Measurements from ENCODE around the gene KANSL1L.

DNA sequence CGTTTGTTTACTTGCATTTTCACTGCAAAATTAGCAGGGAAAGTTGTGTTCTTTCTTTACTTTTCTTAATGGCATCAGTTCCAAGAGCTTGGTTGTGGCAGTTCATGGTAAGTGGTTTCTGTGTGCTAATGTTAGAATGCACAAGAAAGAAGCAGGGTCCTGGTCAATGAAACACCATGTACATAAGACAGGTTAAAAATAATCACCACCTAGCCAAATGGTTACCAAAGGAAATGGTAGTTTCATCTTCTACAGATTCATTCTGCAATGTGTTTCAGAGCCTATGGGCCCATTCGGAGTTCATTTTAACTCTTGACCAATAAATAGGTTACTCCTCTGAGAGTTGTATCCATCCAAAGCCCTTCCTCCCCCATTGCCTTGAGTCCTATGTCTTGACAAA is 186.9 kb downstream of the KANSL1L start:
- TF ChIP-seq EP300 (IDR thresholded peaks at IDR 0.05; ENCODE audit: low read depth), result no peak
- no peak for TF ChIP-seq POLR2A (IDR thresholded peaks at IDR 0.05)
